HG03565 (cell line): ENCODE data around the gene HRH3.

ENCODE experiments used
- ATAC-seq: cut with Tn5 transposase; IDR thresholded peaks from one replicate; pipeline ENCODE4 v1.9.1; 2021; ENCODE audit warnings: mild to moderate bottlenecking, moderate library complexity; ENCODE audit not compliant: unreplicated experiment

The HRH3 gene

DNA sequence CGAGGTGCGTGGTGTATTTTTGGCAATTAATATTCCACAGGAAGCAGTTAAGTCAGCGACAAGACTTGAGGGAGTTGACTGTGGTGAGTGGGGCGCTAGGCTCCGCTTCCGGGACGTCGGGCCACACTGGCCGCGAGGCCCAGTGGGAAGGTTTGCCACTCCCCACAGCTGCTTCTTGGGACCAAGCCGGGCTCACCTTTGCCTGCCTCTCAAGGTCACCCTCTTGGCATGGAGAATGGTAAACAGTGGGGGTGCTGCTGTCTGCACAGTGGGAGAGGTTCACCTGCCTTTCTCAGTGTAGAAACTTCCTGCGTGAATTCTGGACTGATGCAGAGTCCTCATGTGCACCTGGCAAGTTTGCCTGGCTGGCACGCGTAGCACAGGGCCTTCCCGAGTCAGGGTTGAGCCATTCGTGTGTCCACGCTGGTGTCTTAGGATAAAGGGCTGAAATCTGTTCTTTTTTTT lies 24.6 kb upstream of the HRH3 start:
- no peak for ATAC-seq

DNA sequence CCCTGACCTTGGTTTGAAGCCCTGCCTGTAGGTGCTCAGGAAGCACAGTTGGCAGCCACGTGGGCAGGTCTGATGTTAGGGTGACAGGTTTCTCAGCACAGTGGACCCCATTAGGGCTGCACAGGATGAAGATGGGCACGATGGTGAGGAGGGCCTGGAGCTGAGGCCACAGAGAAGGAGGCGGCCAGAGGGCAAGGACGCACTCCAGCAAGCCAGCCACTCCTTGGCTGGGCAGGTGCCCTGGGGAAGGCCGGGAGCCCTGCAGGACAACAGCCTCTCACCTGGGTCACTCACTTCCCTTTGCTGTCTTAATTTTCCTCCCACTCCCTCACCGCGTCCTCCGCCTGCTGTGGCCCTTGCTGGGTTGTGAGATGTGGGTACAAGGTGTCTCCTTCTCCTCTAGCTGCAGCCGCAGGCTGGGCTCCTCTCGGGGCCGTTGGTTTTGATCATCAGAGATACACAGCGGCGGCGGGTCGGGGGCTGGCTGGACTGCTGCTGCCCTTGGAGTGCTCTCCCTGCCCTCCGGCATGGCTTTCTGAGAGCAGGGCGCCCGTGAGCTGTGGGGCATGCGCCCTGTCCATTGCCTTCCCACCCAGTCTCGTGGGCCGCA lies 23.9 kb upstream of the HRH3 start:
- ATAC-seq: no peak

DNA sequence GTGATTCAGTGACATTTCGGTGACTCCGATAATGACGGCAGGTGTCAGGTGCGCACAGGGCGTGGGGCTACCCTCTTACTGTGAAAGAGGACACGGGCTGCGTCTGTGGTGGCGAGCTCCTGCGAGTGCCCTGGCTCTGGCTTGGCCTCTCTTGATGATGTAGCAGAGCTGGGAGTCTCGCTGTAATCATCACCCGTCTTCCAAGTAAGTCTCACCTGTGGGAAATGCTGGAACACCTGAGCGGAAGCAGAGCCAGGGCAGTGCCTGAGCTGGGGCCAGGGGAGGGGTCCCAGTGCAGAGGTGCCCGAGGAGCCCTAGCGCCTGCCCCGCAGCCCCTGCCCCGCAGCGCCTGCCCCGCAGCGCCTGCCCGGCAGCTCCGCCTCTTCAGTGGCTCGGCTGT lies 23.0 kb upstream of the HRH3 start:
- no peak for ATAC-seq

DNA sequence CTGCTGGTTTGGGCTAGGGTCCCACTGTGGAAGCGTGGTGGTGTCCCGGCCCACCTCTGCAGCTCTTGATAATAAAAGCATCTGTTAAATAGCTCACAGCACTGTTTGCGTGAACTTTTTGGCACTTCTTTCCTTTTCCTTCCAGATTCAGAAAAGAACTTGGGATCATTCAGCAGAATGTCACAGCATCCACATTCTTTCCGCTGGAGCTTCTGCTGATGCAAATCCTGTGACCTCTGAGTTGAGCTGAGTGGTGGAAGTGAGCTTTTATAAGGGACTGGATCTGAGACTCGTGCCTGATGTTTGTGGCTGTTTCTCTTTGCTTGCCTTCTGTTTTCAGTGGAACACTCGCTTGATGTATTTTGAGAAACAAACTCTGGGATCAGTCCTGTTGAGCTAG lies 22.1 kb upstream of the HRH3 start:
- no peak for ATAC-seq

DNA sequence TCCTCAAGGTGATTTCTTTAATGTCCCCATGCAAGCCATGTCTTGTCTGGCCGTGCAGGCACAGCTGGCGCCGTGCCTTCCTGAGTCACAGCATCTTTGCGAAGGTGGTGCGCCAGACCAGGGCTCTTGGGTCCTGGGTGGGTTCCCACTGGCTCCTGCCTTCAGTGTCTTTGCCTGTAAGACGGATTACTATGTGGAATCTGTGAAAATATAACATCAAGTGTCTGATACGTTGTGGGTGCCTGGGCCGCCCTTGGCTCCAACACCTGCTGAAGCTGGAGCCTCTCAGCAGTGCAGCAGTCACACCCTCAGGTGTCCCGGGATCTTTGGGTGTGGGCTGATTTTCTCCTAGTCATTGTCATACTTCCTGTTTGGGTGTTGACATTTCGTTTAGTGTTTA lies 21.4 kb upstream of the HRH3 start:
- ATAC-seq: no peak

DNA sequence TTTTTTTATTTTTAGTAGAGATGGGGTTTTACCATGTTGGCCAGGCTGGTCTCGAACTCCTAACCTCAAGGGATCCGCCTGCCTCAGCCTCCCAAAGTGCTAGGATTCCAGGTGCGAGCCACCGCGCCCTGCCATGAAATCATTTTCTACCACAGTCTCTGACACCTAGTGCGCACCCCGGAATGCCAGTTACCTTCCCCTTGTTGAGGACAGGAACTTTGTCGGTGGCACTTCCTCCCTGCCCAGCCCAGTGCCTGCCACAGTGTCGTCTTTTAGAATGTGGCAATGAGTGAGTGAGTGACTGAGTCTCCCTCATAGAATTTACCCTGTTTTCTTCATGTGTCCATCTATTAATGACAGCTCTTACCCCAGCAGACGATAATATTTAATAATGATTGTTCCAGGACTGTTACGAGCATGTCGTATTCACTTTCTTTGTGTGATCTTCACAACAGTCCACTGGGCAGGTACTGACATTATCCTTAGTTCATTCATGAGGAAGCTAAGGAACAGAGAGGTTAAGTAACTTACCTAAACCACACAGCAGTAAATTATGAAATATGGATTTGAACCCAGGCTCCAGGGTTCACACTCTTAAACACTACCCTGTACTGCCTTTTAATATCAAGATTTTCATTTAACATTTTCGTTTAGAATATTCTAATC lies 20.1 kb upstream of the HRH3 start:
- ATAC-seq: no peak

DNA sequence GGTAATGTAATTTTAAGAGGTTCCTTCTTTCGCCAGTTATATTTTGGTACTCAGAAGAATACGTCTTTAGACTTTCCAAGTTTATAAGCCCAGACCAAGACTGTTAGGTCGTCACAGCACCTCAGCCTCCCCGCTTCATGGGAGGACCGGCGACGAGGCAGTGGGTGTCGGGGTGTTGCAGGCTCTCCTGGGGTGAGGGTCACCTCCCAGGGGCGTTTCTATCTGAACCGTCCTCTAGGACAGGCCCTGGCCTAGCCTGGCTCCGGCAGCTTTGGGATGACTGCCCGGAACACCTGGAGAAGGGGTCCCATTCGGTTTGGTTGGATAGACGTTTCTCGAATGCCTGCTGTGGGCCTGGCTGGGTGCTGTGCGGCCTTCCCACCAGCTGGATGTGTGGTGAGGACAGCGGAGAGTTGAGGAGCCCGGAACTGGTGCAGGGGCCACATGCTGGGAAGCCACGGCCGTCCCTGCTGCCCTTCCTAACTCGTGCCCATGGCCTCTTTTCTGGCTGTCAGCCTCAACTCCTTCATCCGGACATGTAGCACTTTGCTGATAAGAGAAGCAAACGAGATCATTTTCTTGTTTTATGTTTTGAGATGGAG lies 19.3 kb upstream of the HRH3 start:
- no peak for ATAC-seq

DNA sequence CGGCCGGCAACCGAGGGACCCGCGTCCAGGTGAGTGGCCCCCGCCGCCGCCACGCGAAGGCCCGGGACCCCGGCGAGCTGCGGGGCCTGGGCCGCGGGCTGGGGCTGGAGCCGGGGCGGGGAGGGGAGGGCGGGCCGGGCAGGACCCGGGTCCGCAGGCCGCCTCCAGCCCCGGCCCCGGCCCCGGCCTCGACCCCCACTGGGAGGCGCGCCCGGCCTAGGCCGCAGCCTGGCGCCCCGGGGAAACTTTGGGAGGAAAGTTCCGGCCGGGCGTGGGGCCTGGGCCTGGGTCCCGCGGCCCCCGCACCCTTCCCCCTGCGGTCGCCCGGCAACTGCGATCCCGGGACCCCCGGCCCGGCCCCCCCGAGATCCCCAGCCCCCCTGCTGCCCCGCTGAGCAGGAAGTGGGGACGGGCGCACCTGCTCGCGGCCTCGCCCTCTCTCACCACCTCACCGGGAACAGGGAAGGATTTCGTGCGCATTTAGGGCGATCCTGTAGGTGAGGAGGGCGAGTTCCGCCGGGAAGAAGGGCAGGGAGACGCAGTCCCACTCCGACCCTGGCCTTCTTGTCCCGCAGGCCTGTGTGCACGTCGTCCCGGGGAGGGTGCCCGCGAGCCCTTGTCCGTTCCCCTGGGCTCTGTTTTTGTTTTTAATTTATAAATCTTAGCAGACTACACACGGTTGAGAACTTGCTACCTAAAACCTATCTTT lies 18.6 kb upstream of the HRH3 start:
- ATAC-seq: peak; percentile 4

DNA sequence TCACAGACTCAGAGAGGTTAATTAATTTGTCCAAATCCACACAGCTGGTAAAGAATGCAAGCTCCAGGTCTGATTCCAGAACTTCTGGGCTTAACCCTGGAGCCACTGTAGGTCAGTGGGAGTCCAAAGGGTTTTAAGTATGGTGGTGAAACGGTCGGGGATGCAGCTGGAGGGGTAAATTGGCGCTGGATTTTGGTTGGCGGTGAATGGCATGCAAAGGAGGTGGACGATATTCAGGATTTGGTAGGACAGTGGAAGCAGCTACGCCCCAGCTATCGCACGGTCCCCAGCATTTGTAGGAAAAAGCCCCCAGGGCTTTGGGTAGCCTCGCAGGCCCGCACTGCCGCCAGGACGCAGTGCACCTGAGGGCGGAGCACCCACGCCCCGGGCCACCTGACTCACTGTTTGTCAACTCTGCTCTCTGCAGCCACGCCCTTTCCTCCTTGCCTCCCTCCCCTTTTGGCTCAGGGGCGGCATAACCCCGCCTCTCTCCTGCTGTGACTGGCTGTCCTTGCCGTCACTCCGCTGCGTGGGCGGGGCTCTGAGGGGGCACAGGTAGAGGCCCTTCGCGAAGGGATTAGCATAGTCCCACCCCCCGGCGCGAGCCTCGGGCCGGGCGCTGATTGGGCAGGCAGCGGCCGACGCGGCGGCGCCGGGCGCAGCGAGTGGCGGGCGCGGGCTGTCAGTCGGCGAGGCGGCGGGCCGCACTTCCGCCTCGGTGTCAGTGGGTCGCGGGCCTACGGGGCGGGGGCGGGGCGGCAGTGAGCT lies 17.9 kb upstream of the HRH3 start, which contains the start of gene OSBPL2:
Gene OSBPL2 (plus strand): TSS at position 721 of the 768 bp plus-strand sequence. CDS start 17,664 bp downstream, outside the sequence.
- ATAC-seq: peak; percentile 97

DNA sequence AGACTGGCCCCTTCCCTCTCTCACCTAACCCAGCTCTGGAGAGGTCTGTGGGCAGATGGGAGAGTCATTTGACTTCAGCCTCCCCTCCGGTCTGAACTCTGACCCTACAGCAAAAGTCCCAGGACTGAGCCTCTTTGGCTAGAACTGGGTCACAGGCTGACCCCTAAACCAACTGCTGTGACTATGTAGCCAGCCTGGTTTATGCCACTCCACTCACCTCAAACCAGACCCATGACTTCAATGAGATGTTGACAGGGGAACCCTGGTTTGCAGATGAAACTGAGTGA lies 17.4 kb upstream of the HRH3 start:
- no peak for ATAC-seq

DNA sequence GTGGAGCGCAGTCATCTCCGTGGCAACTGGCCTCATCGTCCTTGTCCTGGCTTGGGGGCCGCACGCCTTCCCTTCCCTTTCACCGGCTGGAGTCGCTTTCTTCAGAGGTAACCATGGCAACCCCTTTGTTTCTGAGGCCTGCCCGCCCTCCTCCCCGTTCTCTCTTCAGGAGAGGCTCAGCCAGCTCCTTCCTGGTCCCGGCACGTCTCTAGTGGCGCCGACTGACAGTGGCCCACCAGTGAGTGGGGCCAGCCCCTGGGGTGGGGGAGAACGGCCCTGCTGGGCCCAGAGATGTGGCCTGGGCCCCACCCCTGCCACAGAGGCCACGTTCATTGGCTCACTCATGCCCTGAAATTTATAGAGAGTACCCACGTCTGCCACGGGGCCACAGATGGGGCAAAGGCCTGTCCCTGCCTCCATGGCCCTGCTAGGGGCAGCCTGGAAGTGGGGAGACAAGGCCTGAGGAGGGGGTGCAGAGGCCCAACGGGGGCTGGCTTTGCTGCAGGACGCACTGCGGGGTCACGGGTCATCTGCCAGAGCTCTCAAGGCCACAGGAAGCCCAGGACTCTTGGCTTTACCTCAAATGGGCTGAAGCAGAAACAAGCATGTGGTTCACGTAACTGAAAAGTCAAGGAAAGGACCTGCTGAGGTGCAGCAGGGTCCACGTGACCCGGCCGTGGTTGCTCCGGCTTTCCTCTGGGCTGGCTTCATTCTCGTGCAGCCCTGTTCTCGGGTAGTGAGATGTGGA lies 16.9 kb upstream of the HRH3 start:
- no peak for ATAC-seq

DNA sequence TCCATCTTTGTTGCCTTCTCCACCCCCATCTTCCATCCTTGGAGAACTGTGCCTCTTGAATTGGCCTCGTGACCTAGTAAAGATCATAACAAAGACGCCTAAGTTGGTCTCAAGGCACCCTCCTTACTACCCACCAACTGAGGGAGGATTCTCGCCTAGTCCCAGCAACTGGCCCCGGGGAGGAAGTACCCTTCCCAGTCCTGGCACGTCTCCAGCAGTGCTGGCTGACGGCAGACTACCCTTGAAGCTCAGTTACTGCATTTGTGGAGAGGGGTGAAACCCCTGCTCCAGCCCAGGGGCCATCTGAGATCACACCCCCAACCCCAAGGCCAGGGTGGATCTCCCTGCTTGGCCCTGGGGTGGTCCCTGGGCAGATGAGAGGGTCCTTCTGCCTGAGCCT lies 16.1 kb upstream of the HRH3 start:
- no peak for ATAC-seq

DNA sequence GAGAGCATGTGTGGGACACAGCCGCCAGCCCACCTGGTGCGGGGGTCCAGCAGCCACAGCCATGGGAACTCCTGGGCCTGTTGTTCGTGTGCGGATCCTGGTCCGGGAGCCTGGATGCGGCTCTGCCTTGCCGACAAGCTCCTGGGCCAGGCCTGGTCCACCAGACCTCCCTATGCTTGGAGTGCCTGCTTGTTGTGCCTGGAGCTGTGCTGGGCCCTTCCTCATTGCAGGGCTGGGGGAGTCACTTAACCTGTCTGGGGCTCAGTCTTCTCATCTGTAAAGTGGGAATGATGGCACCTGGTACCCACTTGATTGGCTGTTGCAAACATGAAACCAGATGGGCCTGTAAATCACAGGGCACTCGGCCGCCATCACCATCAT lies 15.7 kb upstream of the HRH3 start:
- ATAC-seq: no peak

DNA sequence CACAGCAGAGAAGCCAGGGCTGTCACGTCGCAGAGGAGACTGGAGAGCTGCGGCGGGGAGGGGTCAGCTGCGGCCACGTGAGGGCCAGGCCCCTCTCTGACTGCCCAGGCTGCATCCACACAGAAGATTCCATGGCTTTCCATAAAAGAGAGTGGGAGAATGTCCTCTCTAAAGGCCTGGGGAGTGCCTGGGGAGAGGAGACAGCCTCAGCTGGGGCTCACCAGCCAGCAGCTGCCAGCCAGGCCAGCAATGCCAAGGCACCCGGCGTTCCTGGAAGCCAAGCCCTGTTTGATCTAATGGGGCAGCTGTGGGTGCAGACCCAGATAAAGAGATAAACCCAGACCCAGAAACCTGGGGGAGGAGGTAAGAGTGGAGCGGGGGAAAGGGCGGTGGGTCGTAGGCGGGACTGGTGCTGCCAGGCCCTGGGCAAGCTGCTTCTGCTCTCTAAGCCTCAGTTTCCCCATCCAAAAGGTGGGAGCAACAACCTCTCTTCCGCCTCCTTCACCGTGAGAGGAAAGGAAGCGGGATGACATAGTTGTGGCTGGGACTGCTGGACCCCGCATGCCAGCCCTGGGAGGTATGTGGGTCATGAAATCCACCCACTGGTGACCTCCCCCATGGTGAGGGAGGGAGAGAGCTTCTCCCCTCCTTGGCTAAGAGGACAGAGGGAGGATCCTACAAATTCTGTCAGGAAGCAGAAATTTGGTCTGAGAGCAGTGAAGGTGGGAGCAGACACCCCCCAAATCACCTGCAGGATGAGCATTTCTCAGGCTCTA lies 15.1 kb upstream of the HRH3 start:
- no peak for ATAC-seq

DNA sequence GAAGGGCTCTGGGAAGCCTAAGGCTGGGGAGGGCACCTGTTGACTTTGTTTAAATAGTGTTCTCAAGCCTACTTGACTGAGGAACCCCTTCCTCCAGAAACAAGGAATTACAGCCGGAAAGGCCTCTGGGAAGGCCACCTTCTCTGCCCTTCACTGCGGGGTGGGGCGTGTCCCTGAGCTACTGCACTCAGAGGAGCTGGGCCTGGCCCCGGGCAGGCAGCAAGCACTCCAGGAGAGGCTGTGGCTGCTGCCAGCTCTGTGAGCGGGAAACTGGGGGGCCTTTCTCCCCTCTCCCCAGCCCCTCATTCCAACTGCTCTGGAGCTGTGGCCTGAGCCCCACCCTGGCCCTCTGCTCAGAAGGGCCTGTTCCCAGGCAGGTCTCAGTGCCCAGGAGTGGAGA lies 14.3 kb upstream of the HRH3 start:
- no peak for ATAC-seq

DNA sequence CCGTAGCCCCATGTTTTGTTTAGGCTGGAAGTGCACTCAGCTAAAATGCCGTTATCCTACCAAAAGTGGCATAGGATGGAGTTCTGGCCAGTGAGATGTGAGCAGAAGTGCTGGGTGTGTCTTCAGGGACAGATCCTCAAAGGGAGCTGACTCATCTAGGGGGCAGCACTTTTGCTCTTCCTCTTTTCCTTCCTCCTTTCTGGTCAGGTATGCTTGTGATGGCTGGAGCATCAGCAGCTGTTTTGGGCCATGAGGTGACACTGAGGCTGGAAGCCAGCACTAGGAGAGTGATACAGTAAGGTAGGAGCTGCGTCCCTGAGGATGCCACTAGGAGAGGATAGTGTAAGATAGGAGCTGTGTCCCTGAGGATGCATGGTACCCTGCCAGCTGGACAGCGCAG lies 13.6 kb upstream of the HRH3 start:
- ATAC-seq: no peak

DNA sequence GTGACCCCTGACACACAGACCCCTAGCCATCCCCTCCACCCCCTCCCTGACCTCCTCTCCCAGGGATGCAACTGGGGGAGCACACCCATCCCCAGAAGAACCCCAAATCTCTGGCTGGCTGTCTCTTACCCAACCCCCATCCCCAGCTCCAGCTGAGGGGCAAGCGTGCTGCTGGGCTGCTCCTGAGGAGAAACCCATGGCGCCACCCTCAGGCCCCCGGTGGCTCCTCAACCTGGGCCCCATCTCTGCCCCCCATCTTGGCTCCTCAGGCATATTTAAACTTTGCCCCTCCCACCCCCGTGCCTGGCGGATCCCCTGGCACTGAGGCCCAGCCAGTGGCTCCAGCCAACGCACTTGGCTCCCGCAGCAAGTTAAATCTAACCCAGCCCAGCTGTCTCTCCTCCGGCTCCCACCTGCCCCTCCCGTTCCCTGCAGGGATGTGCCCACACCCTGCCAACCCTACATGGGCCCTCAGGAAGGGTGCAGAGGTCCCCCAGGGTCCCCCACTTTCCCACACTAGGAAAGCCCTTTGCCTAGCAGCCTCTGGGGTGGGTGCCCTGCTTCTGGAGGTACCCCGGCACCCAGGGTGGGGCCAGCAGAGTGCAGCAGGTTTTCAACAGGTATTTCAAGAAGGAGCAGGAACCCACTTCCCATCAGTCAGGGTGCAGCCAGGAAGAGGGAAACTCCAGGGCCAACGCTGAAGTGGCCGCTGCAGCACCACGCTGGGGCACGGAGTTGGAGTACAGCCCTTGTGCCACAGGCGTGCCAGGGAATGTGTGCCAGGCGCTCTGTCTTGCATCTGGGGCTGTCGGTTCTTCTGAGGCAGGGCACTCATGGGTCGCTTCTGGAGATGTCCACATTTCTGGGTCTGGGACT lies 12.9 kb upstream of the HRH3 start:
- no peak for ATAC-seq

DNA sequence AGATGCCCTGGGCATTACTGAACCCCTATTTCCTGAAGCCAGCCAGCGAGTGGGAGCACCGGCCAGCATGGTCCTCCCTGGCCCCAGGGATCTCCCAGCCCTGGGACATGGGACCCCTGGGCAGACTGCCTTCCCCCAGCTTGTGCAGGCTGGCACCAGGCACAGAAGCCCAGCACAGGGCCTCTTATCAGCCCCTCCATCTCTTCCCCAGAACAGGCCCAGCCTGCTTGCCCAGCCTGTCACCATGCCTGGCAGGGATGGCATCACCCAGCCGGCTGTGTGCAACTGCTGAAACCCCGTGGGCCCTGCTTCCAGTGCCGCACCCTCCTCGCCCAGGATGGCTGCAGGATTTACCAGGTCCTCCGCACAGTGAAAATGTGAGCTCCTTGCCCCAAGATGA lies 12.1 kb upstream of the HRH3 start:
- no peak for ATAC-seq

DNA sequence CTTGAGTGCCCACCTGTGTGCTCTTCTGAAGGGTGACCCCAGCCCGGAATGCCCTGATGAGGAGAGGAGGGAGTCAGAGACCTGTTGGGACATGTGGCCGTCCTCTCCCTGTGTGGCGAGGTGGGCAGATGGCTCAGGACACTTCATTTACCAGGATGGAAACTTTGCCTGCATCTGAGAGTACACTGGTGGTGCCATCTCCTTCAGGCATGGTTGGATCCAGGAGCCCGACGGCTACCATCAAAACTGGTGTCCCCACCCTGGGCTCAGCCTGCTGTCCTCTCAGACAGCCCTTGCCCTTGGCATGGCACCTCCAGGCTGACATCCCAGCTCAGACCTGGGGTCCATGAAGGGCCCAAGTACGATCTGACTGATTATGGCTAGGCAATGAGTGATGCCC lies 11.2 kb upstream of the HRH3 start:
- no peak for ATAC-seq
